MM.1S (cell line): Measurements from ENCODE around the gene FAM53C.

Source experiments
- CTCF ChIP-seq: fragments of 300-600 bp; sonication (generic); IDR thresholded peaks from 2 replicates; pipeline ENCODE4 v1.5.1; 2016; ENCODE audit warnings: antibody characterized with exemption, low read length, mixed read lengths
- EZH2phosphoT487 ChIP-seq: fragments of 300-600 bp; sonication (generic); IDR thresholded peaks from 2 replicates; pipeline ENCODE4 v1.6.1; 2018; ENCODE audit warnings: antibody characterized with exemption, low read length

DNA sequence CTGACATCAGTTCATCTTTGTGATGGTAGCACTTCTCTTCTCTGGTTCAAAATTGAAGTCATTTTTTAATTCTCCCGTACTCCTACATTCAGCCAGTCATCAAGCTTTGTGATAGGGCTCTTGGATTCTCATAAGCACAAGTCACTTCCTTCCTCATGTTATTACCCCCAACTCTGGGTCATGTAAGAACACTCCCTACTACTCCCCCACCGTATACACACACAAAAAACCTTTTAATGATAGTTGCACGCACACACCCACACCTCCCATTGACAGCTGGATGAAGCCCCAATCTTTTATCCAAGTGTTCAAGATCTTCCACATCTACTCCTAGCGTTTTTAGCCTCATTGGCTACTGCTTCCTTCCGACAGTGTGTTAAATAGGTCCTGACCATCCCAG is 31.2 kb downstream of the FAM53C start:
- TF ChIP-seq CTCF (no peak), EZH2phosphoT487 (no peak)
